ENCODE measurements around the gene ATXN7L1.

Gene ATXN7L1

GRCh38 chr7:105617280-105618015, 259.0 kb downstream of the ATXN7L1 start:
- Histone ChIP-seq H3K9me3 (replicated peaks in 1 of 2; ENCODE audit: control insufficient read depth in 2 of 2, insufficient read depth in 1 of 2, low read depth in 1 of 2, low read length in 2 of 2) (no peaks in the 10 kb centered on the region), H2AK5ac (ENCODE audit: low read depth, low read length) (no peak overlapping the region), H2BK5ac (ENCODE audit: low read length) (no peak overlapping the region), H3K27me3 (ENCODE audit: control insufficient read depth in 3 of 3, insufficient read depth in 3 of 3, low read depth in 1 of 3, low read length in 3 of 3) (no peaks in the 10 kb centered on the region), H3K79me1 (ENCODE audit: low read depth, low read length) (no peaks in the 10 kb centered on the region), H4K8ac (ENCODE audit: low read depth, low read length) (no peak overlapping the region), H2BK120ac (ENCODE audit: low read depth, low read length) (no peak overlapping the region), H3K4me1 (ENCODE audit: control insufficient read depth in 2 of 2, insufficient read depth in 1 of 2, low read depth in 1 of 2, low read length in 2 of 2) (peaks cover 0 to 3% of the 10 kb centered on the region in 2 donors), H3K36me3 (replicated peaks in 1 of 2; ENCODE audit: control insufficient read depth in 2 of 2, insufficient read depth in 2 of 2, low read length in 2 of 2) (peaks cover 12 to 59% of the 10 kb centered on the region in 2 donors), H3K4me2 (ENCODE audit: insufficient read depth, low read length, poor library complexity, severe bottlenecking) (no peak overlapping the region), H3K4me3 (ENCODE audit: low read length in 2 of 2) (no peak overlapping the region), H3K27ac (replicated peaks; ENCODE audit: low read length) (no peak overlapping the region), H3K14ac (ENCODE audit: low read length) (no peak overlapping the region), H4K91ac (ENCODE audit: low read depth, low read length, poor library complexity) (no peak overlapping the region), H2BK12ac (ENCODE audit: low read length) (no peak overlapping the region), H2BK15ac (ENCODE audit: low read length) (no peak overlapping the region), H3K18ac (ENCODE audit: low read length) (no peak overlapping the region), H3K9ac (ENCODE audit: low read depth, low read length, poor library complexity) (no peak overlapping the region), H3K4ac (ENCODE audit: low read length) (no peak overlapping the region), H2AFZ (ENCODE audit: low read length) (no peak overlapping the region), H3K23ac (ENCODE audit: low read depth, low read length, poor library complexity) (no peak overlapping the region)
- no peak for DNase-seq (ENCODE audit: low spot score)
- no CpG with 5 or more reads among the region's 14 CpGs for WGBS, 2 donors (ENCODE audit: extremely low coverage in 2 of 2, insufficient read length in 2 of 2, insufficient replicate concordance in 1 of 2)

GRCh38 chr7:105614341-105614840, 262.0 kb downstream of the ATXN7L1 start:
- no CpG with 5 or more reads among the region's 20 CpGs for WGBS, 2 donors (ENCODE audit: extremely low coverage in 2 of 2, insufficient read length in 2 of 2, insufficient replicate concordance in 1 of 2)
- H2BK12ac ChIP-seq (ENCODE audit: low read length) = no peak overlapping the region
- no peaks in the 10 kb centered on the region for H3K27me3 ChIP-seq (ENCODE audit: control insufficient read depth in 3 of 3, insufficient read depth in 3 of 3, low read depth in 1 of 3, low read length in 3 of 3)
- H2BK15ac ChIP-seq (ENCODE audit: low read length) = no peak overlapping the region
- no peaks in the 10 kb centered on the region for H3K9me3 ChIP-seq (replicated peaks in 1 of 2; ENCODE audit: control insufficient read depth in 2 of 2, insufficient read depth in 1 of 2, low read depth in 1 of 2, low read length in 2 of 2)
- H2AK5ac ChIP-seq (ENCODE audit: low read depth, low read length) = no peak overlapping the region
- H3K14ac ChIP-seq (ENCODE audit: low read length) = no peak overlapping the region
- peaks cover 12 to 46% of the 10 kb centered on the region in 2 donors for H3K36me3 ChIP-seq (replicated peaks in 1 of 2; ENCODE audit: control insufficient read depth in 2 of 2, insufficient read depth in 2 of 2, low read length in 2 of 2)
- H2AFZ ChIP-seq (ENCODE audit: low read length) = no peak overlapping the region
- no peak overlapping the region for H3K9ac ChIP-seq (ENCODE audit: low read depth, low read length, poor library complexity)
- H3K4me3 ChIP-seq (ENCODE audit: low read length in 2 of 2) = no peak overlapping the region
- H4K8ac ChIP-seq (ENCODE audit: low read depth, low read length) = peak overlapping the region; percentile 70
- no peak overlapping the region for H2BK120ac ChIP-seq (ENCODE audit: low read depth, low read length)
- peaks cover 0 to 4% of the 10 kb centered on the region in 2 donors for H3K4me1 ChIP-seq (ENCODE audit: control insufficient read depth in 2 of 2, insufficient read depth in 1 of 2, low read depth in 1 of 2, low read length in 2 of 2)
- H3K4me2 ChIP-seq (ENCODE audit: insufficient read depth, low read length, poor library complexity, severe bottlenecking) = no peak overlapping the region
- no peaks in the 10 kb centered on the region for H3K79me1 ChIP-seq (ENCODE audit: low read depth, low read length)
- H3K23ac ChIP-seq (ENCODE audit: low read depth, low read length, poor library complexity) = peak overlapping the region; percentile 34
- no peak overlapping the region for H2BK5ac ChIP-seq (ENCODE audit: low read length)
- DNase-seq (ENCODE audit: low spot score) = no peak
- no peak overlapping the region for H3K18ac ChIP-seq (ENCODE audit: low read length)
- H4K91ac ChIP-seq (ENCODE audit: low read depth, low read length, poor library complexity) = no peak overlapping the region
- no peak overlapping the region for H3K4ac ChIP-seq (ENCODE audit: low read length)
- H3K27ac ChIP-seq (replicated peaks; ENCODE audit: low read length) = no peak overlapping the region

- Histone ChIP-seq H2BK120ac (ENCODE audit: low read depth, low read length) (no peak overlapping the region), H3K36me3 (replicated peaks in 1 of 2; ENCODE audit: control insufficient read depth in 2 of 2, insufficient read depth in 2 of 2, low read length in 2 of 2) (peaks cover 12 to 44% of the 10 kb centered on the region in 2 donors), H3K18ac (ENCODE audit: low read length) (peak overlapping the region; percentile 13), H2AFZ (ENCODE audit: low read length) (no peak overlapping the region), H3K4ac (ENCODE audit: low read length) (no peak overlapping the region), H4K8ac (ENCODE audit: low read depth, low read length) (no peak overlapping the region), H4K91ac (ENCODE audit: low read depth, low read length, poor library complexity) (no peak overlapping the region), H3K9me3 (replicated peaks in 1 of 2; ENCODE audit: control insufficient read depth in 2 of 2, insufficient read depth in 1 of 2, low read depth in 1 of 2, low read length in 2 of 2) (no peaks in the 10 kb centered on the region), H3K4me1 (ENCODE audit: control insufficient read depth in 2 of 2, insufficient read depth in 1 of 2, low read depth in 1 of 2, low read length in 2 of 2) (peaks cover 0 to 4% of the 10 kb centered on the region in 2 donors), H3K79me1 (ENCODE audit: low read depth, low read length) (no peaks in the 10 kb centered on the region), H3K4me2 (ENCODE audit: insufficient read depth, low read length, poor library complexity, severe bottlenecking) (no peak overlapping the region), H2BK12ac (ENCODE audit: low read length) (no peak overlapping the region), H3K23ac (ENCODE audit: low read depth, low read length, poor library complexity) (peak overlapping the region; percentile 34), H3K27ac (replicated peaks; ENCODE audit: low read length) (no peak overlapping the region), H3K27me3 (ENCODE audit: control insufficient read depth in 3 of 3, insufficient read depth in 3 of 3, low read depth in 1 of 3, low read length in 3 of 3) (no peaks in the 10 kb centered on the region), H3K14ac (ENCODE audit: low read length) (no peak overlapping the region), H2AK5ac (ENCODE audit: low read depth, low read length) (no peak overlapping the region), H3K9ac (ENCODE audit: low read depth, low read length, poor library complexity) (no peak overlapping the region), H3K4me3 (ENCODE audit: low read length in 2 of 2) (no peak overlapping the region), H2BK15ac (ENCODE audit: low read length) (no peak overlapping the region), H2BK5ac (ENCODE audit: low read length) (no peak overlapping the region)
- DNase-seq (ENCODE audit: low spot score) = no peak
- WGBS, 2 donors (ENCODE audit: extremely low coverage in 2 of 2, insufficient read length in 2 of 2, insufficient replicate concordance in 1 of 2) = no CpG with 5 or more reads among the region's 32 CpGs
These were observed 262.6 kb downstream of the ATXN7L1 start for GRCh38 chr7:105613611-105614330.

- H3K4ac ChIP-seq (ENCODE audit: low read length) = no peak overlapping the region
- no peak overlapping the region for H2BK120ac ChIP-seq (ENCODE audit: low read depth, low read length)
- no peak overlapping the region for H2BK15ac ChIP-seq (ENCODE audit: low read length)
- no peak overlapping the region for H3K9ac ChIP-seq (ENCODE audit: low read depth, low read length, poor library complexity)
- no peak overlapping the region for H4K8ac ChIP-seq (ENCODE audit: low read depth, low read length)
- peaks cover 0 to 2% of the 10 kb centered on the region in 2 donors for H3K4me1 ChIP-seq (ENCODE audit: control insufficient read depth in 2 of 2, insufficient read depth in 1 of 2, low read depth in 1 of 2, low read length in 2 of 2)
- no peak overlapping the region for H3K27ac ChIP-seq (replicated peaks; ENCODE audit: low read length)
- H3K4me2 ChIP-seq (ENCODE audit: insufficient read depth, low read length, poor library complexity, severe bottlenecking) = no peak overlapping the region
- H3K9me3 ChIP-seq (replicated peaks in 1 of 2; ENCODE audit: control insufficient read depth in 2 of 2, insufficient read depth in 1 of 2, low read depth in 1 of 2, low read length in 2 of 2) = no peaks in the 10 kb centered on the region
- no peak overlapping the region for H3K4me3 ChIP-seq (ENCODE audit: low read length in 2 of 2)
- peak overlapping the region; percentile 52 for H3K18ac ChIP-seq (ENCODE audit: low read length)
- H2BK5ac ChIP-seq (ENCODE audit: low read length) = no peak overlapping the region
- no peak overlapping the region for H3K23ac ChIP-seq (ENCODE audit: low read depth, low read length, poor library complexity)
- no peak for DNase-seq (ENCODE audit: low spot score)
- no peaks in the 10 kb centered on the region for H3K27me3 ChIP-seq (ENCODE audit: control insufficient read depth in 3 of 3, insufficient read depth in 3 of 3, low read depth in 1 of 3, low read length in 3 of 3)
- no peak overlapping the region for H3K14ac ChIP-seq (ENCODE audit: low read length)
- no CpG with 5 or more reads among the region's 9 CpGs for WGBS, 2 donors (ENCODE audit: extremely low coverage in 2 of 2, insufficient read length in 2 of 2, insufficient replicate concordance in 1 of 2)
- H3K36me3 ChIP-seq (replicated peaks in 1 of 2; ENCODE audit: control insufficient read depth in 2 of 2, insufficient read depth in 2 of 2, low read length in 2 of 2) = peaks cover 12 to 35% of the 10 kb centered on the region in 2 donors
- no peak overlapping the region for H2AK5ac ChIP-seq (ENCODE audit: low read depth, low read length)
- no peaks in the 10 kb centered on the region for H3K79me1 ChIP-seq (ENCODE audit: low read depth, low read length)
- no peak overlapping the region for H2BK12ac ChIP-seq (ENCODE audit: low read length)
- no peak overlapping the region for H2AFZ ChIP-seq (ENCODE audit: low read length)
- H4K91ac ChIP-seq (ENCODE audit: low read depth, low read length, poor library complexity) = no peak overlapping the region
These were observed 263.6 kb downstream of the ATXN7L1 start for GRCh38 chr7:105612806-105613205.

Data from neuronal stem cell (in vitro differentiated cells).